GM12878 (cell line): ENCODE results near the gene DPP3. TPM values are rescaled to one million over a fixed set of nuclear protein-coding genes. Genes with fewer than 3 reads are reported as not detected.

Source experiments
- CHD4 ChIP-seq: fragments of 200-600 bp; sonication (generic); IDR thresholded peaks from 2 replicates; pipeline ENCODE4 v1.6.1; 2016; ENCODE audit warnings: mild to moderate bottlenecking
- CREM ChIP-seq: IDR thresholded peaks from 2 replicates; pipeline ENCODE4 v1.6.1; 2014; ENCODE audit warnings: antibody characterized with exemption, low read depth
- EED ChIP-seq: sonication (generic); IDR thresholded peaks from 2 replicates; pipeline ENCODE4 v1.6.1; 2016; ENCODE audit warnings: antibody characterized with exemption, low read depth
- EP300 ChIP-seq, 2 experiments: fragments of 150-350 bp in 1 of 2; IDR thresholded peaks; 2 replicates each; pipeline ENCODE4 v1.6.1; 2011 to 2012; ENCODE audit warnings: low read depth in 2 of 2, low read length in 2 of 2, borderline replicate concordance in 1 of 2, improper control_type of control experiment in 1 of 2, inconsistent platforms in 1 of 2; ENCODE audit not compliant: control insufficient read depth in 1 of 2
- ESRRA ChIP-seq: IDR thresholded peaks from 2 replicates; pipeline ENCODE4 v1.6.1; 2012; ENCODE audit warnings: mild to moderate bottlenecking, low read length, improper control_type of control experiment
- FOS ChIP-seq: IDR thresholded peaks from 3 replicates; pipeline ENCODE4 v1.6.1; 2011; ENCODE audit warnings: borderline replicate concordance; ENCODE audit not compliant: insufficient read length; ENCODE audit errors: extremely low read depth
- FOXK2 ChIP-seq: fragments of 450-650 bp; IDR thresholded peaks from 2 replicates; pipeline ENCODE4 v1.6.1; 2017; ENCODE audit warnings: mild to moderate bottlenecking, moderate library complexity
- HDAC2 ChIP-seq: fragments of 200-600 bp; sonication (generic); IDR thresholded peaks from 2 replicates; pipeline ENCODE4 v1.6.1; 2017
- MEF2A ChIP-seq: IDR thresholded peaks from 2 replicates; pipeline ENCODE4 v1.6.1; 2011; ENCODE audit warnings: low read depth, mild to moderate bottlenecking, low read length, moderate library complexity; ENCODE audit not compliant: insufficient read depth
- NBN ChIP-seq: fragments of 450-650 bp; IDR thresholded peaks from 2 replicates; pipeline ENCODE4 v1.6.1; 2016
- NFXL1 ChIP-seq: fragments of 450-650 bp; IDR thresholded peaks from 2 replicates; pipeline ENCODE4 v1.6.1; 2017; ENCODE audit warnings: antibody characterized with exemption, mild to moderate bottlenecking, borderline replicate concordance
- PKNOX1 ChIP-seq: fragments of 450-650 bp; IDR thresholded peaks from 2 replicates; pipeline ENCODE4 v1.6.1; 2016; ENCODE audit warnings: mild to moderate bottlenecking
- SMARCA5 ChIP-seq: fragments of 450-650 bp; IDR thresholded peaks from 2 replicates; pipeline ENCODE4 v1.6.1; 2017; ENCODE audit warnings: mild to moderate bottlenecking
- STAT1 ChIP-seq: fragments of 450-650 bp; conservative IDR thresholded peaks from 2 replicates; pipeline ENCODE4 v1.6.1; 2014; ENCODE audit warnings: antibody characterized with exemption, mild to moderate bottlenecking
- USF1 ChIP-seq: IDR thresholded peaks from 2 replicates; pipeline ENCODE4 v1.6.1; 2011; ENCODE audit warnings: borderline replicate concordance, low read depth, mild to moderate bottlenecking, moderate library complexity, mixed read lengths, low read length; ENCODE audit not compliant: insufficient read depth; ENCODE audit errors: extremely low read length
- YBX1 ChIP-seq: fragments of 450-650 bp; IDR thresholded peaks from 2 replicates; pipeline ENCODE4 v1.6.1; 2016; ENCODE audit warnings: antibody characterized with exemption
- ZBTB33 ChIP-seq: fragments of 450-650 bp; IDR thresholded peaks from 2 replicates; pipeline ENCODE4 v1.6.1; 2017; ENCODE audit warnings: mild to moderate bottlenecking
- ZNF217 ChIP-seq: fragments of 450-650 bp; IDR thresholded peaks from 2 replicates; pipeline ENCODE4 v1.6.1; 2017; ENCODE audit warnings: antibody characterized with exemption, mild to moderate bottlenecking
- ZNF274 ChIP-seq: IDR thresholded peaks from one replicate; pipeline ENCODE4 v1.8.0; 2011; ENCODE audit not compliant: insufficient read length, insufficient read depth
- polyA plus RNA-seq, 11 experiments: library from polyadenylated mRNA; depleted of rRNA in 4 of 11; unstranded in 6 of 11; stranded (reverse) in 5 of 11; fragments of >200 nt; fragmentation: Nextera tagmentation in 4 of 11; fragmentation: Illumina TruSeq in 1 of 11; extraction: Ambion mirVana in 4 of 11; extraction: Trizol in 1 of 11; gene quantifications; 1 replicate in 1 of 11; 2 replicates in 10 of 11; pipeline versions ENCODE4 v1.2.1 to v1.2.3, GENCODE V29; 2011 to 2016; ENCODE audit warnings: inconsistent platforms in 2 of 11, missing spikeins in 2 of 11, low read depth in 1 of 11
- total RNA-seq, 4 experiments: library from RNA; depleted of rRNA in 3 of 4; stranded (reverse); fragments of >200 nt in 3 of 4; fragmentation: Illumina TruSeq in 1 of 4; extraction: Trizol in 1 of 4; gene quantifications; 2 replicates each; pipeline versions ENCODE4 v1.2.1 to v1.2.3, GENCODE V29; 2013 to 2021
- TF ChIP-seq, protein P1 (sequence below): fragments of 150-350 bp; IDR thresholded peaks from 2 replicates; pipeline ENCODE4 v1.6.1; 2014; ENCODE audit warnings: mild to moderate bottlenecking, low read depth, low read length

The DPP3 gene
- total and polyA plus RNA-seq, 10 of the 15 experiments (the other 5 are each of a cell fraction or from before 2014, with no cell fraction given), result 6.0 to 117 (median 78.1) TPM

DNA sequence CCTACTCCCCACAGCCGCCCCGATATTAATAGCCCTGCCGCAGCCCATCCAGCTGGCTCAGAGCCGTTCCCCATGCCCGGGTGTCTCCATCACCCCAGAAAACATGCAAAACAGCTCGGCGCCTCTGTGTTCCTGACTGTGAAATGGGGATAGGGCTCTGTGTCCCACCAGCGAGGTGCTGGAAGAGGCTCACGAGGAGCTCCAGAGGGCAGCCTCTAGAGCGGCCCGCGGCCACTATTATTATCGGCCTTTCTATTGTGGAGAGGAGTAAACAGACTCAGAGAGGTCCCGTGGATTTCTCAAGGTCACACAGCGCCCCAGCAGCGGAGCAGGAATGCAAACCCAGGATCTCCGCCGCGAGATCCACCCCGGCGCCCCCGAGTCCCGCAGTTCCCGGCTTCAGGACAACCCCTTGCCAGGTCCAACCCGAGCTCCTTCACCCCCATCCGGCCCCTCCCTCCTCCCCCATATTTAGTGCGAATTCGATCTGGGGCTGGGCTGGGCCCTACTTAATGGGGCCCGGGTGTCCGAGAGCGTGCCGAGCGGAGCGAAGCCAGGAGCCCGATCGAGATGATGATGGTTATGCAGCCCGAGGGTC, 66.2 kb downstream of the DPP3 start, which contains the start of gene ACTN3 (continued):
- TF ChIP-seq ESRRA (no peak), FOS (no peak), NBN (peak; percentile 58), STAT1 (no peak), NFXL1 (peak; percentile 87), HDAC2 (no peak; the same call in 1 of the 2 replicates), ZNF217 (peak; percentile 96), SMARCA5 (peak; percentile 98), USF1 (no peak), CREM (no peak), EED (no peak), YBX1 (no peak), MEF2A (peak; percentile 41; the same call in 1 of the 2 replicates), ZBTB33 (no peak), EP300 (IDR thresholded peaks at IDR 0.05; ENCODE audit: borderline replicate concordance in 1 of 2, control insufficient read depth in 1 of 2, low read depth in 2 of 2, low read length in 2 of 2) (no peak), FOXK2 (no peak), PKNOX1 (no peak), ZNF274 (no peak), CHD4 (no peak)
- TF ChIP-seq, protein P1, sequence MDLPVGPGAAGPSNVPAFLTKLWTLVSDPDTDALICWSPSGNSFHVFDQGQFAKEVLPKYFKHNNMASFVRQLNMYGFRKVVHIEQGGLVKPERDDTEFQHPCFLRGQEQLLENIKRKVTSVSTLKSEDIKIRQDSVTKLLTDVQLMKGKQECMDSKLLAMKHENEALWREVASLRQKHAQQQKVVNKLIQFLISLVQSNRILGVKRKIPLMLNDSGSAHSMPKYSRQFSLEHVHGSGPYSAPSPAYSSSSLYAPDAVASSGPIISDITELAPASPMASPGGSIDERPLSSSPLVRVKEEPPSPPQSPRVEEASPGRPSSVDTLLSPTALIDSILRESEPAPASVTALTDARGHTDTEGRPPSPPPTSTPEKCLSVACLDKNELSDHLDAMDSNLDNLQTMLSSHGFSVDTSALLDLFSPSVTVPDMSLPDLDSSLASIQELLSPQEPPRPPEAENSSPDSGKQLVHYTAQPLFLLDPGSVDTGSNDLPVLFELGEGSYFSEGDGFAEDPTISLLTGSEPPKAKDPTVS, result no peak
